HL-60/S4 treated with retinoic acid at 250 ng/mL for 4 days and 3 days (cell line): ENCODE measurements around the gene RCOR1.
"Not testable (repeated sequence)": the region's sequence is repeated elsewhere in the genome, so short reads cannot be mapped to it uniquely, and the experiment has no call there.

Experiments
- in situ Hi-C: fragments of 300-500 bp; cut with MboI; formaldehyde crosslinking; loops from 2 replicates; pipeline ENCODE4 v1.7.0; 2022; ENCODE audit warnings: low sequenced_read_pairs

RCOR1 gene

GRCh38 chr14:102625564-102626296, 33.3 kb downstream of the RCOR1 start:
- in situ Hi-C loops: no loop called here

- in situ Hi-C loops: no loop called here
Observed at GRCh38 chr14:102626530-102626929, 34.1 kb downstream of the RCOR1 start.

GRCh38 chr14:102629011-102629444, 36.6 kb downstream of the RCOR1 start:
- in situ Hi-C loops: no loop called here

- in situ Hi-C loops: no loop called here
Observed at GRCh38 chr14:102629808-102630350, 37.4 kb downstream of the RCOR1 start.

- in situ Hi-C loops: no loop called here
Observed at GRCh38 chr14:102630405-102630804, 38.0 kb downstream of the RCOR1 start.

- in situ Hi-C loops: no loop called here
Observed at GRCh38 chr14:102630881-102631280, 38.4 kb downstream of the RCOR1 start.

GRCh38 chr14:102633906-102634595, 41.6 kb downstream of the RCOR1 start:
- in situ Hi-C loops: no loop called here

GRCh38 chr14:102639611-102640010, 47.2 kb downstream of the RCOR1 start:
- in situ Hi-C loops: not testable (repeated sequence)

- in situ Hi-C loops: no loop called here
Observed at GRCh38 chr14:102644523-102644922, 52.1 kb downstream of the RCOR1 start.

GRCh38 chr14:102645746-102646440, 53.4 kb downstream of the RCOR1 start:
- in situ Hi-C loops: no loop called here

GRCh38 chr14:102646615-102647014, 54.2 kb downstream of the RCOR1 start:
- in situ Hi-C loops: no loop called here

GRCh38 chr14:102652194-102652593, 59.7 kb downstream of the RCOR1 start:
- in situ Hi-C loops: no loop called here

- in situ Hi-C loops: no loop called here
Observed at GRCh38 chr14:102654298-102654697, 61.8 kb downstream of the RCOR1 start.

- in situ Hi-C loops: no loop called here
Observed at GRCh38 chr14:102655137-102655536, 62.7 kb downstream of the RCOR1 start.

- in situ Hi-C loops: no loop called here
Observed at GRCh38 chr14:102659797-102660196, 67.3 kb downstream of the RCOR1 start.

GRCh38 chr14:102661614-102662013, 69.2 kb downstream of the RCOR1 start:
- in situ Hi-C loops: no loop called here

GRCh38 chr14:102662636-102663430, 70.4 kb downstream of the RCOR1 start:
- in situ Hi-C loops: no loop called here

GRCh38 chr14:102663440-102663839, 71.0 kb downstream of the RCOR1 start:
- in situ Hi-C loops: no loop called here

GRCh38 chr14:102665621-102666020, 73.2 kb downstream of the RCOR1 start:
- in situ Hi-C loops: no loop called here

GRCh38 chr14:102666635-102667034, 74.2 kb downstream of the RCOR1 start:
- in situ Hi-C loops: no loop called here

- in situ Hi-C loops: no loop called here
Observed at GRCh38 chr14:102667703-102668102, 75.3 kb downstream of the RCOR1 start.
